A673 (cell line): Measurements from ENCODE around the gene ZNF267. TPM values are rescaled to one million over a fixed set of nuclear protein-coding genes. Genes with fewer than 3 reads are reported as not detected.

Experiments used
- BruUV-seq: library from RNA; stranded (reverse); fragments of 400-500 nt; replicated peaks from 2 replicates; lab custom pipeline; 2021; lab: Mats Ljungman, UMichigan
- CTCF ChIA-PET: fragments of 300-600 bp; sonication (Branson Sonifier 250); formaldehyde crosslinking; loops from one replicate; lab custom pipeline; 2022; ENCODE audit warnings: antibody characterized with exemption; lab: Charles Lee
- POLR2A ChIA-PET: fragments of 300-600 bp; sonication (Branson Sonifier 250); formaldehyde crosslinking; loops from one replicate; lab custom pipeline; 2022; ENCODE audit warnings: antibody characterized with exemption; ENCODE audit not compliant: low non-redundant PET; lab: Charles Lee
- DNase-seq: peaks from one replicate; pipeline ENCODE4 v3.0.0-alpha.2; 2015; ENCODE audit warnings: low spot score
- H3K27ac ChIP-seq: fragments of 200-600 bp; sonication (generic); 2 replicates; pipeline ENCODE4 v1.5.1; 2016; ENCODE audit warnings: mixed run types, low read depth, mild to moderate bottlenecking, mixed read lengths, antibody characterized with exemption, low read length; ENCODE audit not compliant: poor library complexity, severe bottlenecking
- H3K27me3 ChIP-seq: fragments of 200-600 bp; sonication (generic); replicated peaks from 2 replicates; pipeline ENCODE4 v1.6.1; 2017; ENCODE audit warnings: mixed run types, low read depth, mild to moderate bottlenecking, mixed read lengths, antibody characterized with exemption, low read length; ENCODE audit not compliant: insufficient read depth, poor library complexity
- H3K36me3 ChIP-seq: fragments of 200-600 bp; sonication (generic); 2 replicates; pipeline ENCODE4 v1.6.1; 2016; ENCODE audit warnings: mixed run types, mild to moderate bottlenecking, mixed read lengths, antibody characterized with exemption, low read length; ENCODE audit not compliant: insufficient read depth, poor library complexity, severe bottlenecking
- H3K4me1 ChIP-seq: fragments of 200-600 bp; sonication (generic); 2 replicates; pipeline ENCODE4 v1.6.1; 2017; ENCODE audit warnings: mixed run types, mild to moderate bottlenecking, mixed read lengths, antibody characterized with exemption, low read length; ENCODE audit not compliant: insufficient read depth, poor library complexity, severe bottlenecking
- H3K4me3 ChIP-seq: fragments of 200-600 bp; sonication (generic); 2 replicates; pipeline ENCODE4 v1.5.1; 2016; ENCODE audit warnings: low read depth, mixed run types, mild to moderate bottlenecking, mixed read lengths, low read length; ENCODE audit not compliant: poor library complexity, severe bottlenecking
- H3K9me3 ChIP-seq: fragments of 200-600 bp; sonication (generic); 2 replicates; pipeline ENCODE4 v1.6.1; 2016; ENCODE audit warnings: mixed run types, low read depth, mild to moderate bottlenecking, mixed read lengths, antibody characterized with exemption, low read length; ENCODE audit not compliant: poor library complexity, severe bottlenecking
- EZH2 ChIP-seq: fragments of 200-600 bp; sonication (generic); IDR thresholded peaks from 2 replicates; pipeline ENCODE4 v1.6.1; 2017; ENCODE audit warnings: borderline replicate concordance, low read depth, mild to moderate bottlenecking, mixed read lengths, antibody characterized with exemption, low read length; ENCODE audit not compliant: poor library complexity, severe bottlenecking
- intact Hi-C: fragments of 100-400 bp; cut with micrococcal nuclease; formaldehyde crosslinking; loops from one replicate; pipeline ENCODE4 v1.10.0; 2022; ENCODE audit not compliant: unreplicated experiment
- total RNA-seq: library from RNA; stranded (reverse); gene quantifications from 2 replicates; pipeline ENCODE4 v1.2.3, GENCODE V29; 2021
- TF ChIP-seq, protein P1 (sequence below): fragments of 300-800, 200-600 bp; sonication (generic); conservative IDR thresholded peaks from 2 replicates; pipeline ENCODE4 v1.5.1; 2017; ENCODE audit warnings: low read depth, mild to moderate bottlenecking, antibody characterized with exemption, low read length, moderate library complexity, mixed read lengths

The ZNF267 gene
- total RNA-seq, 1 experiment from 2014 or later: 23.0 TPM

DNA sequence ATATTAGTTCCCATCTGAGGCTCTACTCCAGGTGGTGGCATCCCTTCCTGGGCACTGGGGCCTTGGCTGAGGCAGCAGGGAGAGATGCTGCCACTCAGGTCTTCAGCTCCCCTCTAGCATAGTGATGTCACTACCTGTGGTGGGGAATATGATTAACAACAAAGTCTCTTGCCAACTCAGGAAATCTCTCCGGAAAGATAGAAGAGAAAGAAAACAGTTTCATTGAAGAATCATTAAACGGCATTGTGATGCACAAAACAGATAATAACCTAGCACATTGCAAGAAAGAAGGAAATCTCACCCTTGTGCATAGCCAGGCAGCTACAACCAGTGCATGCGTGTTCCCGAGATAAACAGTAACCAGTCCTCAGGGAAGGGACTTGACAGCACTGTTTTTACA is 12.2 kb upstream of the ZNF267 start:
- TF ChIP-seq, protein P1, sequence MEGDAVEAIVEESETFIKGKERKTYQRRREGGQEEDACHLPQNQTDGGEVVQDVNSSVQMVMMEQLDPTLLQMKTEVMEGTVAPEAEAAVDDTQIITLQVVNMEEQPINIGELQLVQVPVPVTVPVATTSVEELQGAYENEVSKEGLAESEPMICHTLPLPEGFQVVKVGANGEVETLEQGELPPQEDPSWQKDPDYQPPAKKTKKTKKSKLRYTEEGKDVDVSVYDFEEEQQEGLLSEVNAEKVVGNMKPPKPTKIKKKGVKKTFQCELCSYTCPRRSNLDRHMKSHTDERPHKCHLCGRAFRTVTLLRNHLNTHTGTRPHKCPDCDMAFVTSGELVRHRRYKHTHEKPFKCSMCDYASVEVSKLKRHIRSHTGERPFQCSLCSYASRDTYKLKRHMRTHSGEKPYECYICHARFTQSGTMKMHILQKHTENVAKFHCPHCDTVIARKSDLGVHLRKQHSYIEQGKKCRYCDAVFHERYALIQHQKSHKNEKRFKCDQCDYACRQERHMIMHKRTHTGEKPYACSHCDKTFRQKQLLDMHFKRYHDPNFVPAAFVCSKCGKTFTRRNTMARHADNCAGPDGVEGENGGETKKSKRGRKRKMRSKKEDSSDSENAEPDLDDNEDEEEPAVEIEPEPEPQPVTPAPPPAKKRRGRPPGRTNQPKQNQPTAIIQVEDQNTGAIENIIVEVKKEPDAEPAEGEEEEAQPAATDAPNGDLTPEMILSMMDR: no peak
- TF ChIP-seq EZH2: no peak
- no TSS peak for BruUV-seq
- Histone ChIP-seq H3K4me1 (no peaks in the 10 kb centered on the region), H3K27ac (no peak overlapping the region), H3K27me3 (peaks cover 20% of the 10 kb centered on the region), H3K9me3 (no peaks in the 10 kb centered on the region), H3K36me3 (no peaks in the 10 kb centered on the region), H3K4me3 (no peak overlapping the region)
- no peak for DNase-seq
- intact Hi-C loops: loop anchor here (10.0 kb wide), 4 partner anchors 147 to 907 kb away; partner anchors contain the start of genes HSD3B7 and SETD1A
- ChIA-PET POLR2A (no interaction called here), CTCF (no interaction called here)

DNA sequence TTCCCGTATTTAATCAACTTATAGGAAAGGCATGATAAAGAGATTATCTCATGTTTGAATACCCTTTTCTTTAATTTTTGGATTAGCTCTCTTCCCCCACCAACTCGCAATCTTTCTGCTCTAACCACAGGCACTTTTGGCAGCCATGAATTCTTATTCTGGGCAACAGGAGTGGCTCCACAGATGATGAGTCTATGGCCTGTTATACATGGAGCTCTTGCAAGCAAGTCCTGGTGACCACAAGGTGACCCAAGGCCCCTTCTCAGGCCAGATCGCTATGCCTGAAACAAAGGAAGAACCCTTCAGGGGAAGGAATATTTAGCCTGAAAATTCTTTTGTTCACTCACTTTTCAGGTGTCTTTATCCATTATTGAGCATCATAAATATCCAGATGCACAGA is 10.8 kb upstream of the ZNF267 start:
- Histone ChIP-seq H3K36me3 (no peaks in the 10 kb centered on the region), H3K4me3 (no peak overlapping the region), H3K9me3 (no peaks in the 10 kb centered on the region), H3K4me1 (no peaks in the 10 kb centered on the region), H3K27ac (no peak overlapping the region), H3K27me3 (peaks cover 20% of the 10 kb centered on the region)
- TF ChIP-seq, protein P1: no peak
- TF ChIP-seq EZH2: no peak
- DNase-seq: no peak
- BruUV-seq: no TSS peak
- ChIA-PET CTCF (no interaction called here), POLR2A (no interaction called here)
- intact Hi-C loops: loop anchor here (10.0 kb wide), 4 partner anchors 148 to 908 kb away; partner anchors contain the start of genes HSD3B7 and SETD1A

DNA sequence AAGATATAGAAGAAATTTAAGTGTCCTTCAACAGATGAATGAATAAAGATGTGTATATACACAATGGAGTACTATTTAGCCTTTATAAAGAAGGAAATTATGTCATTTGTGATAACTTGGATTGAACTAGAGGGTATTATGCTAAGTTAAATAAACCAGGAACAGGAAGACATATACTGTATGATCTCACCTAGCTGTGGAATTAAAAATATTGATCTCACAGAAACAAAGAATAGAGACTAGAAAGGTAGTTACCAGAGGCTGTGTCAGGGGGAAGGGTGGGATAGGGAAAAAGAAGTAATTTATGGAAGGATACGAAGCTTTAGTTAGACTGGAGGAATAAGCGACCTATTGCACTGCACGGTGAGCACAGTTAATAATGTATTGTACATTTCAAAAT is 5.4 kb upstream of the ZNF267 start:
- BruUV-seq: no TSS peak
- CTCF ChIA-PET: interaction anchor here (0.6 kb wide), 1 partner anchor 229 kb away, joined by 10 read pairs; no protein-coding TSS in a partner anchor
- no peak overlapping the region for H3K4me3 ChIP-seq
- H3K9me3 ChIP-seq: no peaks in the 10 kb centered on the region
- peaks cover 2% of the 10 kb centered on the region for H3K4me1 ChIP-seq
- TF ChIP-seq EZH2: no peak
- TF ChIP-seq, protein P1: no peak
- no peak for DNase-seq
- POLR2A ChIA-PET: no interaction called here
- intact Hi-C loops: loop anchor here (5.0 to 10.0 kb wide), 6 partner anchors 153 to 913 kb away; partner anchors contain the start of genes HSD3B7, PYCARD and SETD1A
- H3K36me3 ChIP-seq: no peaks in the 10 kb centered on the region
- H3K27ac ChIP-seq: no peak overlapping the region
- H3K27me3 ChIP-seq: peaks cover 2% of the 10 kb centered on the region
